H9 (cell line): Measurements from ENCODE around the gene TSFM. TPM values are rescaled to one million over a fixed set of nuclear protein-coding genes. Genes with fewer than 3 reads are reported as not detected.

Experiments
- DNase-seq: peaks from one replicate; pipeline ENCODE4 v3.0.0-alpha.2; 2017
- H2AFZ ChIP-seq: one replicate; pipeline ENCODE4 v1.6.1; 2013; ENCODE audit warnings: mild to moderate bottlenecking, low read length, control low read depth, moderate library complexity
- H2AK5ac ChIP-seq: 2 replicates; pipeline ENCODE4 v1.6.1; 2013; ENCODE audit warnings: low read length, control low read depth, mixed read lengths; ENCODE audit not compliant: insufficient read length
- H2BK120ac ChIP-seq: one replicate; pipeline ENCODE4 v1.6.1; 2013; ENCODE audit warnings: low read depth, mild to moderate bottlenecking, low read length, control low read depth, inconsistent platforms; ENCODE audit not compliant: poor library complexity, severe bottlenecking
- H2BK12ac ChIP-seq: 2 replicates; pipeline ENCODE4 v1.6.1; 2013; ENCODE audit warnings: low read length, control low read depth, mixed read lengths, low read depth; ENCODE audit not compliant: insufficient read length
- H2BK15ac ChIP-seq: 2 replicates; pipeline ENCODE4 v1.6.1; 2013; ENCODE audit warnings: low read depth, low read length, control low read depth
- H2BK20ac ChIP-seq: one replicate; pipeline ENCODE4 v1.6.1; 2013; ENCODE audit warnings: low read depth, mild to moderate bottlenecking, low read length, control low read depth, inconsistent platforms; ENCODE audit not compliant: poor library complexity, severe bottlenecking
- H2BK5ac ChIP-seq: 2 replicates; pipeline ENCODE4 v1.6.1; 2013; ENCODE audit warnings: low read length, control low read depth, mixed read lengths; ENCODE audit not compliant: insufficient read length
- H3K14ac ChIP-seq: 2 replicates; pipeline ENCODE4 v1.6.1; 2013; ENCODE audit warnings: low read length, control low read depth; ENCODE audit not compliant: insufficient read depth
- H3K18ac ChIP-seq: 2 replicates; pipeline ENCODE4 v1.6.1; 2013; ENCODE audit warnings: low read depth, mild to moderate bottlenecking, mixed read lengths, low read length, control low read depth; ENCODE audit not compliant: insufficient read length
- H3K23ac ChIP-seq: 2 replicates; pipeline ENCODE4 v1.6.1; 2013; ENCODE audit warnings: low read length, control low read depth, mixed read lengths, low read depth; ENCODE audit not compliant: insufficient read length
- H3K23me2 ChIP-seq: 2 replicates; pipeline ENCODE4 v1.6.1; 2013; ENCODE audit warnings: low read depth, mild to moderate bottlenecking, mixed read lengths, low read length, control low read depth; ENCODE audit not compliant: insufficient read length, poor library complexity, severe bottlenecking
- H3K27ac ChIP-seq: 2 replicates; pipeline ENCODE4 v1.5.1; 2013; ENCODE audit warnings: low read length, control low read depth, mixed read lengths, low read depth; ENCODE audit not compliant: insufficient read length
- H3K27me3 ChIP-seq: 2 replicates; pipeline ENCODE4 v1.6.1; 2013; ENCODE audit warnings: low read length, control low read depth, inconsistent platforms; ENCODE audit not compliant: insufficient read depth
- H3K4ac ChIP-seq: 2 replicates; pipeline ENCODE4 v1.6.1; 2013; ENCODE audit warnings: low read depth, mild to moderate bottlenecking, control low read depth, inconsistent platforms, low read length, moderate library complexity
- H3K4me1 ChIP-seq: 2 replicates; pipeline ENCODE4 v1.6.1; 2013; ENCODE audit warnings: low read length, control low read depth, inconsistent platforms; ENCODE audit not compliant: insufficient read depth
- H3K4me2 ChIP-seq: 2 replicates; pipeline ENCODE4 v1.6.1; 2013; ENCODE audit warnings: low read length, control low read depth, mixed read lengths; ENCODE audit not compliant: insufficient read length, insufficient read depth
- H3K56ac ChIP-seq: 2 replicates; pipeline ENCODE4 v1.6.1; 2013; ENCODE audit warnings: low read depth, mild to moderate bottlenecking, mixed read lengths, low read length, control low read depth; ENCODE audit not compliant: insufficient read length
- H3K79me1 ChIP-seq: 2 replicates; pipeline ENCODE4 v1.6.1; 2013; ENCODE audit warnings: low read depth, mild to moderate bottlenecking, moderate library complexity, low read length, control low read depth, inconsistent platforms; ENCODE audit not compliant: insufficient read depth, poor library complexity, severe bottlenecking
- H3K79me2 ChIP-seq: 2 replicates; pipeline ENCODE4 v1.6.1; 2013; ENCODE audit warnings: low read length, control low read depth, inconsistent platforms; ENCODE audit not compliant: insufficient read depth
- H3K9ac ChIP-seq: 2 replicates; pipeline ENCODE4 v1.6.1; 2013; ENCODE audit warnings: low read length, control low read depth, mixed read lengths; ENCODE audit not compliant: insufficient read length; ENCODE audit errors: extremely low read depth
- H3K9me3 ChIP-seq: one replicate; pipeline ENCODE4 v1.6.1; 2013; ENCODE audit warnings: low read depth, low read length, inconsistent platforms; ENCODE audit not compliant: control insufficient read depth
- H3T11ph ChIP-seq: one replicate; pipeline ENCODE4 v1.6.1; 2013; ENCODE audit warnings: mild to moderate bottlenecking, low read length, control low read depth, inconsistent platforms
- H4K20me1 ChIP-seq: one replicate; pipeline ENCODE4 v1.6.1; 2013; ENCODE audit not compliant: control insufficient read depth, insufficient read length, insufficient read depth
- H4K5ac ChIP-seq: 2 replicates; pipeline ENCODE4 v1.6.1; 2013; ENCODE audit warnings: low read depth, mild to moderate bottlenecking, mixed read lengths, low read length, control low read depth; ENCODE audit not compliant: insufficient read length
- H4K8ac ChIP-seq: replicated peaks from 2 replicates; pipeline ENCODE4 v1.6.1; 2013; ENCODE audit warnings: low read length, control low read depth, mixed read lengths, low read depth; ENCODE audit not compliant: insufficient read length
- H4K91ac ChIP-seq: 2 replicates; pipeline ENCODE4 v1.6.1; 2013; ENCODE audit warnings: low read depth, mild to moderate bottlenecking, moderate library complexity, mixed read lengths, low read length, control low read depth; ENCODE audit not compliant: insufficient read length
- H3K27ac Mint-ChIP-seq, 3 experiments: 2 replicates in 2 of 3; 3 replicates in 1 of 3; pipeline ENCODE4 v1.8.0; 2020 to 2021; ENCODE audit warnings: mixed read lengths in 3 of 3, mild to moderate bottlenecking in 1 of 3, moderate library complexity in 1 of 3
- H3K27me3 Mint-ChIP-seq: 2 replicates; pipeline ENCODE4 v1.8.0; 2021; ENCODE audit warnings: low read depth, mild to moderate bottlenecking, moderate library complexity, mixed read lengths
- H3K36me3 Mint-ChIP-seq, 3 experiments: 2 replicates in 2 of 3; 3 replicates in 1 of 3; pipeline ENCODE4 v1.8.0; 2020 to 2021; ENCODE audit warnings: low read depth in 3 of 3, mixed read lengths in 3 of 3; ENCODE audit not compliant: insufficient read depth in 1 of 3
- H3K4me1 Mint-ChIP-seq, 2 experiments: 2 replicates each; pipeline ENCODE4 v1.8.0; 2020; ENCODE audit warnings: mixed read lengths in 2 of 2
- H3K4me3 Mint-ChIP-seq, 2 experiments: 2 replicates in 1 of 2; 3 replicates in 1 of 2; pipeline ENCODE4 v1.8.0; 2020 to 2021; ENCODE audit warnings: mild to moderate bottlenecking in 2 of 2, mixed read lengths in 2 of 2, moderate library complexity in 1 of 2
- H3K9me3 Mint-ChIP-seq, 2 experiments: 2 replicates in 1 of 2; 3 replicates in 1 of 2; pipeline ENCODE4 v1.8.0; 2020; ENCODE audit warnings: mild to moderate bottlenecking in 2 of 2, mixed read lengths in 2 of 2, moderate library complexity in 1 of 2
- CTCF ChIP-seq: fragments of 200-600 bp; sonication (generic); conservative IDR thresholded peaks from 3 replicates; pipeline ENCODE4 v1.8.0; 2021; ENCODE audit warnings: antibody characterized with exemption, mild to moderate bottlenecking
- WGBS: extraction: QIAGEN DNeasy Blood & Tissue Kit; methylation state at CpG from one replicate; pipeline ENCODE4 v1.1.7; 2013; ENCODE audit warnings: missing lambda C conversion rate, low lambda C conversion rate, mixed read lengths; ENCODE audit not compliant: insufficient read length; ENCODE audit errors: extremely low coverage; 5-methylcytosine and 5-hydroxymethylcytosine counted together
- total RNA-seq: library from RNA; stranded (reverse); gene quantifications from 2 replicates; pipeline ENCODE4 v1.2.1, GENCODE V29; 2021

Gene TSFM
- total RNA-seq, 1 experiment from 2014 or later = 50.2 TPM

GRCh38 chr12:57839996-57840395 is 57.4 kb downstream of the TSFM start:
- Histone ChIP-seq H3K23ac (no peak overlapping the region), H3K9ac (no peak overlapping the region), H3K23me2 (peaks cover 14% of the 10 kb centered on the region), H4K5ac (no peak overlapping the region), H2AFZ (no peak overlapping the region), H3K27ac (no peak overlapping the region), H3T11ph (no peak overlapping the region), H4K8ac (no peak overlapping the region), H3K4me1 (peaks cover 32% of the 10 kb centered on the region), H2BK20ac (no peak overlapping the region), H3K56ac (no peak overlapping the region), H3K79me2 (peaks cover 47% of the 10 kb centered on the region; the same call in 1 of the 2 replicates), H3K27me3 (no peaks in the 10 kb centered on the region), H3K4ac (no peak overlapping the region), H2BK15ac (no peak overlapping the region), H4K91ac (no peak overlapping the region), H3K9me3 (no peaks in the 10 kb centered on the region), H4K20me1 (no peaks in the 10 kb centered on the region), H3K4me2 (no peak overlapping the region), H2AK5ac (no peak overlapping the region), H3K18ac (no peak overlapping the region), H3K14ac (no peak overlapping the region), H2BK120ac (no peak overlapping the region), H2BK5ac (no peak overlapping the region), H2BK12ac (no peak overlapping the region), H3K79me1 (peaks cover 4% of the 10 kb centered on the region)
- DNase-seq = no peak
- Mint-ChIP-seq H3K36me3 (peaks cover 0 to 3% (median 0%) of the 10 kb centered on the region in 3 experiments; a peak in 4 of 7 replicates), H3K27ac (no peak overlapping the region), H3K9me3 (no peaks in the 10 kb centered on the region), H3K4me1 (peaks cover 89 to 93% of the 10 kb centered on the region in 2 experiments), H3K27me3 (no peaks in the 10 kb centered on the region), H3K4me3 (peak overlapping the region in 1 of 2 experiments; percentile 87; a peak in 1 of 5 replicates)
- no peak for TF ChIP-seq CTCF
- no CpG with 5 or more reads among the region's 5 CpGs for WGBS
